Activated B cell treated with CpG ODN at 0.5 μM for 24 hours (primary cell): ENCODE data around the gene FGF6. TPM values are rescaled to one million over a fixed set of nuclear protein-coding genes. Genes with fewer than 3 reads are reported as not detected.

Source experiments
- ATAC-seq: fragments of 200-7000 bp; cut with Tn5 transposase; one replicate; pipeline ENCODE4 v1.10.0; 2021; ENCODE audit warnings: low read depth, mild to moderate bottlenecking, moderate library complexity
- CTCF ChIA-PET: fragments of 350-600 bp; sonication (Branson Sonifier 250); formaldehyde crosslinking; loops from one replicate; lab custom pipeline; 2021; ENCODE audit warnings: antibody characterized with exemption; lab: Charles Lee
- POLR2A ChIA-PET: fragments of 350-600 bp; sonication (Branson Sonifier 250); formaldehyde crosslinking; loops from one replicate; lab custom pipeline; 2021; ENCODE audit warnings: antibody characterized with exemption; lab: Charles Lee
- DNase-seq: peaks from one replicate; pipeline ENCODE4 v3.0.0; 2022
- H3K27ac Mint-ChIP-seq: one replicate; pipeline ENCODE4 v1.8.0; 2020; ENCODE audit warnings: mixed read lengths
- H3K27me3 Mint-ChIP-seq: one replicate; pipeline ENCODE4 v1.8.0; 2021; ENCODE audit warnings: mixed read lengths
- H3K36me3 Mint-ChIP-seq: one replicate; pipeline ENCODE4 v1.8.0; 2021; ENCODE audit warnings: low read depth, mixed read lengths
- H3K4me1 Mint-ChIP-seq: one replicate; pipeline ENCODE4 v1.8.0; 2021; ENCODE audit warnings: mixed read lengths
- H3K4me3 Mint-ChIP-seq: one replicate; pipeline ENCODE4 v1.8.0; 2020; ENCODE audit warnings: mild to moderate bottlenecking, mixed read lengths
- H3K9me3 Mint-ChIP-seq: one replicate; pipeline ENCODE4 v1.8.0; 2020; ENCODE audit warnings: mixed read lengths
- intact Hi-C: fragments of 100-400 bp; cut with micrococcal nuclease; formaldehyde crosslinking; loops from one replicate; pipeline ENCODE4 v1.15.1; 2024
- total RNA-seq: library from RNA; stranded (reverse); gene quantifications from 2 replicates; pipeline ENCODE4 v1.2.3, GENCODE V29; 2022
- TF ChIP-seq, protein P1 (sequence below): fragments of 200-600 bp; IDR thresholded peaks from one replicate; pipeline ENCODE4 v1.8.0; 2022; ENCODE audit warnings: antibody characterized with exemption, mild to moderate bottlenecking

The FGF6 gene
- total RNA-seq, 1 donor from 2014 or later, result not detected

DNA sequence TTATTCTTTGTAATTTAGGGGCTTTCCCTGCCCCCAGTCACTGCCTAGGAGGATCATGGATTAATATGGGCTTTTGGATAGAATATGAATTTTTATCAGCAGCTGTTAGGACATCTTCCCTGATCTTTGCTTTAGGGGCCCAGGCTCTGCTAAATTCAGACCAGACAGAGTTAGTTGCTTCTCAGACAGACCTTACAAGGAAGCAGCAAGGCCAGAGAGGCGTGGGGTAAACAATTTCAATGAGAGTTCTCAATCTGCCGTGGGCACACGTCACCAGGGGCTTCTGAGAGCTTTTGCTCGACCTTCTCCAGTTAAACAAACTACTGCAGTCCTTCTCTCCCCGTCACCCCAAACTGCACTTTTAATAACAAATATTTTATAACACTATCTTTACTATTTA, 27.7 kb downstream of the FGF6 start:
- TF ChIP-seq, protein P1, sequence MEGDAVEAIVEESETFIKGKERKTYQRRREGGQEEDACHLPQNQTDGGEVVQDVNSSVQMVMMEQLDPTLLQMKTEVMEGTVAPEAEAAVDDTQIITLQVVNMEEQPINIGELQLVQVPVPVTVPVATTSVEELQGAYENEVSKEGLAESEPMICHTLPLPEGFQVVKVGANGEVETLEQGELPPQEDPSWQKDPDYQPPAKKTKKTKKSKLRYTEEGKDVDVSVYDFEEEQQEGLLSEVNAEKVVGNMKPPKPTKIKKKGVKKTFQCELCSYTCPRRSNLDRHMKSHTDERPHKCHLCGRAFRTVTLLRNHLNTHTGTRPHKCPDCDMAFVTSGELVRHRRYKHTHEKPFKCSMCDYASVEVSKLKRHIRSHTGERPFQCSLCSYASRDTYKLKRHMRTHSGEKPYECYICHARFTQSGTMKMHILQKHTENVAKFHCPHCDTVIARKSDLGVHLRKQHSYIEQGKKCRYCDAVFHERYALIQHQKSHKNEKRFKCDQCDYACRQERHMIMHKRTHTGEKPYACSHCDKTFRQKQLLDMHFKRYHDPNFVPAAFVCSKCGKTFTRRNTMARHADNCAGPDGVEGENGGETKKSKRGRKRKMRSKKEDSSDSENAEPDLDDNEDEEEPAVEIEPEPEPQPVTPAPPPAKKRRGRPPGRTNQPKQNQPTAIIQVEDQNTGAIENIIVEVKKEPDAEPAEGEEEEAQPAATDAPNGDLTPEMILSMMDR, result no peak
- Mint-ChIP-seq H3K4me3 (no peak overlapping the region), H3K4me1 (no peaks in the 10 kb centered on the region), H3K27me3 (peaks cover 20% of the 10 kb centered on the region), H3K9me3 (no peaks in the 10 kb centered on the region), H3K27ac (no peak overlapping the region), H3K36me3 (no peaks in the 10 kb centered on the region)
- DNase-seq, result no peak
- POLR2A ChIA-PET, result no interaction called here
- intact Hi-C loops, result no loop called here
- CTCF ChIA-PET, result no interaction called here
- ATAC-seq, result no peak

DNA sequence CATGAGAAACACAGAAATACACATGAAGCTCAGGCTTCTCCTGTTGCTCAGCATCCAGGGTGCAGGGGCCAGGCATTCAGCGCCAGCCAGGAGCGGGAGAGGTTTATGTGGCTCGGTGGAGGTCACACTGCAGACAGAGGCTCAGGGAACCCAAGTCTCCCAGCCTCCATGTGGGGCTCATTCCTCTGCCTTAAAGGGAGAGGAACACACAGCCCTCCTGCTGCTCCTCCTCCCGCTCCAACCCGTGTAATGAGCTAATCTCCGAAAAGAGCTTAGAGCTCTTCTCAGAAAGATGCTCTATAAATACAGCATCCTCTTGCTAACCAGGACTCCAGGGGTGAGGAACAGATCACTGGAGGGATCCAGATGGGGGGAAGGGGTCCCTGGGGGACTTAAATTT, 28.2 kb downstream of the FGF6 start:
- H3K4me3 Mint-ChIP-seq, result no peak overlapping the region
- intact Hi-C loops, result no loop called here
- no peak for ATAC-seq
- H3K36me3 Mint-ChIP-seq, result no peaks in the 10 kb centered on the region
- CTCF ChIA-PET, result no interaction called here
- peaks cover 20% of the 10 kb centered on the region for H3K27me3 Mint-ChIP-seq
- no peaks in the 10 kb centered on the region for H3K4me1 Mint-ChIP-seq
- no peak for DNase-seq
- H3K9me3 Mint-ChIP-seq, result no peaks in the 10 kb centered on the region
- TF ChIP-seq, protein P1, result no peak
- H3K27ac Mint-ChIP-seq, result no peak overlapping the region
- POLR2A ChIA-PET, result no interaction called here

DNA sequence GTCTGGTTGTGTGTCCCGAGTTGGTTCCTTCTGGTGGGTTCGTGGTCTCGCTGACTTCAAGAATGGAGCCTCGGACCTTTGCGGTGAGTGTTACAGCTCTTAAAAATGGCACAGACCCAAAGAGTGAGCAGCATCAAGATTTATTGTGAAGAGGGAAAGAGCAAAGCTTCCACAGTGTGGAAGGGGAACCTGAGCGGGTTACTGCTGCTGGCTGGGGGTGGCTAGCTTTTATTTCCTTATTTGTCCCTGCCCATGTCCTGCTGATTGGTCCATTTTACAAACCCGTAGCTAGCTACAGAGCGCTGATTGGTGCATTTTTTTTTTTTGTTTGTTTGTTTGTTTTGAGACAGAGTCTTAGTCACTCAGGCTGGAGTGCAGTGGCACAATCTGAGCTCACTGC, 29.3 kb downstream of the FGF6 start:
- intact Hi-C loops, result no loop called here
- no peaks in the 10 kb centered on the region for H3K4me1 Mint-ChIP-seq
- H3K27ac Mint-ChIP-seq, result no peak overlapping the region
- peaks cover 20% of the 10 kb centered on the region for H3K27me3 Mint-ChIP-seq
- DNase-seq (no peak), ATAC-seq (no peak)
- H3K36me3 Mint-ChIP-seq, result no peaks in the 10 kb centered on the region
- CTCF ChIA-PET, result no interaction called here
- POLR2A ChIA-PET, result no interaction called here
- no peak overlapping the region for H3K4me3 Mint-ChIP-seq
- TF ChIP-seq, protein P1, result no peak
- H3K9me3 Mint-ChIP-seq, result no peaks in the 10 kb centered on the region

DNA sequence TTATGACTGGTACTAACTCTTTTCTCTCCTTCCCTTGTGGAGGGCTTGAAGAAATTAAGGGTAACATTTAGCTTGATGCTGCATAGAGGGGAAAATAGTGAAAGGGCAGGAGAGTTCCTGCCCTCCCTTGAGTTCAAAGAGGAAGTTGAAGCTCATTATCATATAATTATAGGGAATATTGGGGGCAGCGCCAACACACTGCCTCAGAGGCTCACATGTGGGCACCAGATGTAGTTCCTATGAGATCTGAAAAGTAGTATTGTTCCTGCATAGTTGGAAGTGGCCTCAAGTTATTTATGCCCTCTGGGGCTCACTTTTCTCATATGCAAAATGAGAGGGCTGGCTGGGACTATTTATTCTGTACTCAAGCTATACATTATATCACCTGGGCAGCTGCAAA, 33.1 kb downstream of the FGF6 start:
- H3K9me3 Mint-ChIP-seq, result no peaks in the 10 kb centered on the region
- CTCF ChIA-PET, result no interaction called here
- no peak overlapping the region for H3K27ac Mint-ChIP-seq
- no peaks in the 10 kb centered on the region for H3K36me3 Mint-ChIP-seq
- no peaks in the 10 kb centered on the region for H3K4me1 Mint-ChIP-seq
- peaks cover 20% of the 10 kb centered on the region for H3K27me3 Mint-ChIP-seq
- POLR2A ChIA-PET, result no interaction called here
- DNase-seq (no peak), ATAC-seq (no peak)
- H3K4me3 Mint-ChIP-seq, result no peak overlapping the region
- intact Hi-C loops, result no loop called here
- TF ChIP-seq, protein P1, result no peak

DNA sequence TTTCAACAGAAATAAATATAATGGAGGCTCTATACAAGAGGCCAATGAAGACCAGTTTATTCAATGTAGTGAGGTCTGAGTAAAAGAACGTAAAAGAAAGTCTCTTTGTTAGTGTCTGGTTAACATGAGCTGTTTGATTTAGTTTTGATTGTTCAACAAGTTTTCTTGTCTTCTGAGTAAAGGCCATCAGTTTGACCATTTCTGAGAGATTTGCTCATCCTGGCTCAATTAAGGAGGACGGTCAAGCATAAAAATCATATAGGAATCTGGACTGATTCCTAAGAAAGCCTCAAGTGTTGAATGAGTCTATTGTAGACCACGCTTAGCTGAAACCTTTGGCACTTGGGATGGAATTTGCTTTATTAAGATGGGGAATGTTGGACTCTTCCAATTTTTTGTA, 33.6 kb downstream of the FGF6 start:
- CTCF ChIA-PET, result no interaction called here
- TF ChIP-seq, protein P1, result no peak
- H3K27me3 Mint-ChIP-seq, result peaks cover 19% of the 10 kb centered on the region
- H3K9me3 Mint-ChIP-seq, result no peaks in the 10 kb centered on the region
- intact Hi-C loops, result no loop called here
- ATAC-seq (no peak), DNase-seq (no peak)
- H3K4me1 Mint-ChIP-seq, result no peaks in the 10 kb centered on the region
- no peak overlapping the region for H3K4me3 Mint-ChIP-seq
- POLR2A ChIA-PET, result no interaction called here
- H3K36me3 Mint-ChIP-seq, result no peaks in the 10 kb centered on the region
- no peak overlapping the region for H3K27ac Mint-ChIP-seq
